GM21423 (cell line): Measurements from ENCODE around the gene RELN.

Source experiments
- ATAC-seq: cut with Tn5 transposase; IDR thresholded peaks from one replicate; pipeline ENCODE4 v1.9.1; 2021; ENCODE audit warnings: mild to moderate bottlenecking, moderate library complexity; ENCODE audit not compliant: unreplicated experiment

Gene RELN

DNA sequence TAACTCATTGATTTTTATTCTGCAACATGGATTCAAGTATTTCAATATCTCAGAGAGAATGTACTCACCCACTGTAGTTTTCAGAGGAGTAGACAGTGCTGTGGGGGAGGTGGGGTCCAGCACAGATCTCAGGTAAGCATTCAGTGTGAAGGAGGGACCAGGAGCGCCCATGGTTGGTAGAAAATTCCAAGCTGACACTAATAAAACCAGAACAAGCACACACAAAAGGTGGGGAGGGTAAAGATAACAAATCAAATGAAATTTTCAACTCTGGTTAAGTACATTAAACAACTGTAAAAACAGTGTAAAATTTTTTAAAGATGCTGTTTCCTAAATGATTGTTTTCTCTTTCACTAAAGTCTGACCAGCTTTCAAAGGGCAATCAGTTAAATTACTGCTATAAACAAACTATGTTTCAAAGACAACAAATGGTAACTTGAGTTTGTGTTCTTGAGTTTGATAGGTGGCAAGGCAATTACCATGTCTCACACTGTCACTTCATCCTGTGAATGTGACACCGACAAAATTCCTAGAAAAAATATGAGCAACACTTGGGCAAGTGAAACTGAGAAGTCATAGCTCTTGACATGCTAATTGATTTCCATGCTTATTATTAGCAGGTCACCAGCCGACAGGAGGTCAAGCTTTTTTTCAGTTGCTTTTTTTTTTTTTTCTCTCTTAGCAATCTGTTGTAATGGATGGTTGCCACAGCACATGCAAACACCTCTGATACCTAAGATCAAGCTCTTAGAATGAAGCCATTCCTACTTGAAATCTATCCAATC, 337.7 kb downstream of the RELN start:
- ATAC-seq, result no peak

DNA sequence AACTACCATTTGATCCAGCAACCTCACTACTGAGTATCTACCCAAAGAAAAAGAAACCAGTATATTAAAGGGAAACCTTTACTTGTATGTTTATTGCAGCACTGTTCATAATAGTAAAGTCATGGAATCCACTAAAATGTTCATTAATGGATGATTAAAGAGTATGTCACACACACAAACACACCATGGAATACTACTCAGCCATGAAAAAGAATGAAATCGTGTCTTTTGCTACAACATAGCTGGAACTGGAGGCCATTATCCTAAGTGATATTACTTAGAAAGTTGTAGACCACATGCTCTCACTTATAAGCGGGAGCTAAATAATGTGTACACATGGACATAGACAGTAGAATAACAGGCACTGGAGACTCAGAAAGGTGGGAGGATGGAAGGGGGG, 340.4 kb downstream of the RELN start:
- ATAC-seq, result no peak

DNA sequence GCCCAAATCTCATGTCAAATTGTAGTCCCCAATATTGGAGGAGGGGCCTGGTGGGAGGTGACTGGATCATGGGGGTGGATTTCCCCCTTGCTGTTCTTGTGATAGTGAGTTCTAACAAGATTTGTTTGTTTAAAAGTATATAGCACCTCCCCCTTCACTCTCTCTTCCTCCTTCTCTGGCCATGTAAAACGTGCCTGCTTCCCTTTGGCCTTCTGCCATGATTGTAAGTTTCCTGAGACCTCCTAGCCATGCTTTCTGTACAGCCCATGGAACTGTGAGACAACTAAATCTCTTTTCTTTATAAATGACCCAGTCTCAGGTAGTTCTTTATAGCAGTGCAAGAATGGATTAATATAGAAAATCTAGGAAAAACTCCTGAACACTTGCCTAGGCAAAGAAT, 341.3 kb downstream of the RELN start:
- no peak for ATAC-seq

DNA sequence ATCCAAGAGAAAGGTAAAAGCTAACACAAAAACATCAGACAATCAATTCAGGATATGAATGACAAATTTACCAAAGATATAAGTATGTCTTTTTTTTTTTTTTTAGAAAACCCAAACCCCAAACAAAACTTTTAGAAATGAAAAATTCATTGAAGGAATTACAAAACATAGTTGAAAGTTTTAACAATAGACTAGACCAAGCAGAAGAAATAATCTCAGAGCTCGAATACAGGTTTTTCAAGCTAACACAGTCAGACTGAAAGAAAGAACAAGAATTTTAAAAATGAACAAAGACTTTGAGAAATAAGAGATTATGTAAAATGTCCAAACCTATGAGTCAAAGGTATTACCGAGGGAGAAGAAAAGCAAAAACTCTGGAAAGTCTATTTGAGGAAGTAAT, 345.1 kb downstream of the RELN start:
- ATAC-seq, result no peak

DNA sequence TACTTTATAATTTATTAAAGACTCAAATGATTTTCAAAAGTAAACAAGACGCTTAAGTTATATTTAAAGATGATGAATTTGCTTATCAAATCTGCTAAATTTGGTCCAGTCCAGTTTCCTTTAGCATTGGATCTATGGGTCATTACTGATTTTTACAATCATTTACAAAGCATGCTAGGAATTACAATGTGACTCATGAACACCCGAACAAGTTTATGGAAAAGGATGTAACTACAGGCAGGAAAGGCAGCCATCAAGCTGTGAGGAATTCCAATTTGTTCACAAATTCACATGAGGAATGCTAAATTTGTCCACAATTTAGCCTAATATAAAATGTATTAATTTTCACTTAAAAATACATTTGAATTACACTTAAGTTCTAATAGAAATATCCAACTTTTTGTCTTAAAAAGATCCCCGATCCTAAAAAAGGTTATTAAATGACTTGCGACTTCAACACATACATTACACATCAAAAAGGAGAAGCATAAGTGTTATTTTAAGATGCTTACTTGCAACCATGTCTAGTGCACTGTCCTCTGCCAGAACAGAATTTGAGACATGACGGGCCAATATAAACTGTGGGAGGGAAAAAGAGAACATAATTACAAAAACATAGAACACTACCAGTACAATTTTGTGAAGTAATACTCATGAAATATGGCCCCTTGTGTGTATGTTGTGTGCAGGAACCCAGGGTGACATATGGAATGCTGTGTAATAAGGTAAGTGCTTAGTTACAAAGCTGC, 349.3 kb downstream of the RELN start:
- ATAC-seq, result no peak

DNA sequence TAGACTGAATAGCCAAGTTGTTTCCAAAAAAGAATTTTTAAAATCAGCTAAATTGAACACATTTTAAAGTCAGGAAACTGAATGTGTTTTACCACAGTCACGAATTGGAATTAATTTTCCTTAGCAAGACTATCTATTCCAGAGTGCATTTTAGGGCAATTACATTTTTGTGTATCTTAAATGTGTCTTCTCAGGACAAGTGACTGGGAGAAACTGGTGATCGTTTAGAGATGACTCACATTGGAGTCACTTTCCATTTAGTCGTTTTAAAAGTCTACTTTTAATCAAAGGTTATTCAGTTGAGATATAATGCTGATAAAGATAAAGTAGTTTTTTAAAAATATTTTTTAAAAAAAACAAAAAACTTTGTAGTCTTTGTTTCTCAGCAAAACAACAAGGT, 351.7 kb downstream of the RELN start:
- ATAC-seq, result no peak

DNA sequence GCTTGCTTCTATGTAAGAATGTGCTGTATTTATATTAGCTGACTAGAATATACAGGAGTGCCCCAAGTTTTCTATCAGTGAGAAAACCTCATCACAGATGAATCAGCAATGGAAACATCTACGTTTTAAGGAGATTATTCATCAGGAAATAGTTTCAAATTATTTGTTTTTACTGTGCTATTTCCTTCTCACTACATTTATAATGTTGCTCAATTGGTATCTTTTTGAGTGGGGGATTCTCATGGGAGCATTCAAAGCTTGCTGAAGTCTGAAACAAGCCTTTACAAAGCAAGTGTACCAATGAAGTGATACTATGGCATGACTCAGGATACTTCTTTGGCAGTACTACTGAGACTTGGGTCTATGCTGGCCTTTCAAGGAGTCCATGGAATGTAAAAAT, 352.4 kb downstream of the RELN start:
- no peak for ATAC-seq

DNA sequence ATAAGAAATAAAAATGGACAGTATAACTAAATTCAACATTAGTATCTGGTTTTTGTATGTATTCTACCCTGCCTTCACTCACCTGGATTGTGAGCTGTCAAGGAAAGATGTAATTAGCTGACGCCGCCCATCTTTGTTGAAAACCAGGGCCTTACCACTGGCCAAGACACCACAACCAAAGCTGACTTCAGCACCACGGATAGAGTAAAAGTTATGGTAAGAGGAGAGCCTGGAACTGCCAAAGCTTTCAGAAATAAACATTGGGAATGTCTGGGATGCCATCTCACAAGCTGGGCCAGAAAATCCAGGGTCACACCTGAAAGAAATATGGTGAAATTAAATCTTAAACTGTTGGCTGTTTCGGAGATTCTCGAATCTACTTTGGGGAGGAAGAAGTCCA, 353.3 kb downstream of the RELN start:
- ATAC-seq, result no peak

DNA sequence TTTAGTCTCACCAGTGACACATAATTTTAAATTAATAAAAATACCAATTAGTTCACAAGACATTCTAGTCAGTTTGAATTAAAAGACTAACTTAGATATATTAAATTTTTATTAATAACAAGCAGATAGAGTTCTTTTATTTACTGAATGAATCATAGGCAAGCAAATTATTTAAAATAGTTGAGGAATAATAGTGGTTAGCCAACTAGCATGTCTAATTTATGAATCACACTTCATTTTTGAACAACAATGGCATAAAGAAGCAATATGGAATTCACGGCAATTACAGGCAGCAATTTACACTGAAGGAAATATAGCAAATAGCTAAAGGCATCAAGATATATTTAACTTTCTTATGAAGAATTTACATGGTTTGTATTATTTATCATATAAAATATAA, 356.5 kb downstream of the RELN start:
- no peak for ATAC-seq

DNA sequence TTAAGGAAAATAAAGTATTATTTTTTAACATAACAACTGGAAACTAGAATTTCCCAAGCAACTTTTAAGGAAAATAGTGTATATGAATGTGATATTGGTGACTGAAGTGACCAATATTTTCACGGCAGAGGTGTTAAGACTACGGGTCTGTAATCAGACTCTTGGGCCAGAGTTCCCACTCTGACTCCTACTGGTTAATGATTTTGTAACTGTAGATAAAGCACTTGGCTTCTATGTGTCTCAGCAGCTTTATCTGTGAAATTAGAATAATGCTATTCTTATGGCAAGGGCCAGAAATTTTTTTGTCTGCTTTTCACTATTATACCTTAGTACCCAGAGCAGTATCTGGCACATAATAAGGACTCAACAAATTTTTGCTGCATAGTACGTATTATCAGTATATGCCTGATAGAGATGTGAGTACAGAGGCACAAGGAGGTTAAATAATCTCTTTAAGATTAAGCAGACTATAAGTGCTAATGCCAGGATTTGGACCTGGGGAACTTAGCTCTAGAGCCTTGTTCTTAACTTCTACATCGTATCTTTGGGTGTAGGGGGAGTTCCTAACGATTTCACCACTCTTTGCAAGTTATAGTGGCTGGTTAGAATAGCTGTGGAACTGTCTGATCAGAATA, 357.3 kb downstream of the RELN start:
- no peak for ATAC-seq

DNA sequence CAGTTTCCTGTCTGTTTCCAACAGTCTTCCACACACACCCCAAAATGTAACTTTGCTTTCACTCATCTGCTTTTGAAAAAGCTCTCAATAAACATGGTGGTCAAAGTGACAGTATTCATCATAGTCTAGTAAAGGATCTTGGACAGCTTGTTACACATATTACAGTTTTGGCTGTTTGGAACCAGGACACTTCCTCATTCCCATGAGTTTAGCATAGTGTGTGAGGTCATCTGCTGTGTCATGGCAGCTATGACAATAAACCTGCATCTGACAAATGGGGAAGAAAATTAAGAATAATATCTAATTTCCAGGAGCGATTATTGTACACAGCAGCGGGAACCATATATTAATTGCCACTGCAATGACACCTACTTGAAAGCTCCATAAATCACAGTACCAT, 359.1 kb downstream of the RELN start:
- no peak for ATAC-seq

DNA sequence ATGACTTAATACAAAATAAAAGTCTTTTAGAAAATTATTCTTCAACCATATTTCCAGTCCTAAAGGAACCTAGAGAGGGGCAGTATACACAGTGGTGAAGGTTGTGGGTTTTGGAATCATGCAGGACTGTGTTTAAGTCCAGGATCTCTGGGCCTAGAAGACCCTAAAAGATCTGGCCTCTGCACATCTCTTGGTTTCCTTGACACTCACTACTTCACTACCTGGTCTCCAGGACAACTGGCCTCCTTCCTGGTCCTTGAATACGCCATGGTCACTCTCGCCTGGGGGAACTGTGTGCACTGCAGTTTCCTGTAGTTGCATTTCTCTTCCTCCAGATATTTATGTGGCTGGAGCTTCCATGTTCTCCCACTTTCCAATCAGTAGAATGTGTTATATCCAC, 360.7 kb downstream of the RELN start:
- ATAC-seq, result no peak

DNA sequence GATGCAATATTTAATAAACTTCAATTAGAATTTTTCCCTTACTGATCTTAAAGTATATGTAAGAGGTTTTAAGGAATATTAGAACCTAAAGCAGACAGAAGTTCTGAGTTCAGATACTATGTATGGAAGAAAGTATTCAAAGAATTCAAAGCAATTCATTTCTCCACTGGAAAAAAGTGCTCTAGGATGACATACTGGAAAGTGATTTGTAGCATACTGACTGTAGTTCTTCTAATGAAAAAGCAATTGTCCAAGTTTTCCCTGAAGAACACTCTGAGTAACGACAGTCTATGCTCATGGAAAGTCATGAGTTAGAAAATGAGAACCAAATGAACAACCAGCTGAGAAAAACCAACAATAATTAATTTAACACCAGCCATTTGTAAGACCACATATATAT, 362.7 kb downstream of the RELN start:
- ATAC-seq, result no peak

DNA sequence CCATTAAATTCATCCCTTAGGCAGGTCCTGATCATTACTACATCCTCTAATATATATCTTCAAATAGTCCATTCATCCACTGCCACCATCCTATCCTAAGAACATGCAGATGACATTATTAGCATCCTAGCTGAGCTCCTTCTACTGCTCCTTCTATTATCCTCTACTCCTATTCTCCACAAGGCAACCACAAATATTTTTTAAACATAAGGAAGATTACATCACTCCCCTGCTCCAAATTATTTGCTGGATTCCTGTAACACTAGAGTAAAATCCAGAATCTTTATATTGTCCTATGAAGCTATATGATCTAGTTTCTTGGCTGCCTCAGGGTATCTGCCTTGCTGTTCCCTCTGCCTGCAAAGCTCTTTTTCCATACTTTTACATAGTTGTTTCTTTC, 367.2 kb downstream of the RELN start:
- ATAC-seq, result no peak

DNA sequence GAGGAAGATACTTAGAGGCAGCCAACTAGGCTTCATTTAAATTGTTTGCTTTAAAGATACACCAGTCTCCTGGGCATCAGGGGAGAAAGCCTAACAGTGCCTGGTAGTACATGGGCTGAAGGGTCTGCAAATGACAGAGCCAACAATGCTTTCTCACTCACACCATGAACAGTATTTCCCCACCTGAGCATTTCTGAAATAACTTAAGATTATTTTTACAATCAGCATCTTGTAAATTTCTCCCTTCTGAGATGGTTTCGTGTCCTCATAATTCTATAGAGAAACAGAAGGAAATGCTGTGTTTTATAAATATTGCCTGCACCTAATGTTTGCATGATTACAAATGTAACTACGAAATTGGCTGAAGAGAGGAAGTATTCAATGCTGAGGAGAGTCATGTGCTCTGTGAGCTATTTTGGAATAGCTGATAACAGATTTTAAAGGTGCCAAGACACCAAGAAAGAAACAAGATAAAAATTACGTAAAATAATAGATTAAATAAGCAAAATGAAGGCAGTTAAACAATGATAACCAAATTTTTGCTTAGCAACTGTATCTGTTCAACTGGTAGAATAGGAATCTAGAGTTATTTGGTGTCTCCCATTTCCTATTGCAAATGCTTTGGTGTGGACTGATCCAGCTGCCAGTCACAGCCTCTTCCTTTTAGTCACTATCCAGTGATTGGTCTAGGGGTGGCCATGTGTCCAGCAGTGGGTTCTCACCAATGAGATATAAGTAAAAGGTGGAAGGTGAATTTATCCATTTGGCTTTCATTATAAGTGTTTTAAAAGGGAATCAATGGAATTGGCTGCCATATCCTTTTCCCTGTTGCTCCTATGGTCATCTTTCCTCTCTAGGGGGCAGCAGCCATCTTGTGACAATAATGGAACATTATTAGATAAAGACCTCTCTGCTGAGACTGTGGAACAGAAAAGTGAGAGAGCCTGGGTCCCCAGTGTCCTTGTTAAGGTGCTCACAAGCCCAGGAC, 375.5 kb downstream of the RELN start:
- no peak for ATAC-seq

DNA sequence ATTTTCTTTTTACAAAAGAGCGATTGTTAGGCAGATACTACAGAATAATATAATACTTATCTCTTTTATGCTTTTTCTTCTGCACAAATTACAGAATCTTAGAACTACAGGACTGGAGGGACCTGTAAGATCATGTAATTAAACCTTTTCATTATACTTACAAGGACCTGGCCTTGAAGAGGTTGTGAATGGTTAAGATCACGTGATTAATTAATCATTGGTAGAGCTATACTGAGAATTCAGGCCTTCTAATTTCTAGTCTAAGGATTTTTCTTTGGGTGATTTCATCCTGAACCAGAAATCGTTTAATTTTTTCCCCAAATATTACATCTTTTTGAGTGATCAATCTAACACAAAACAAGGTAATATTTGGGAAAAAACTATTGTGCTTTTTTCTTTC, 379.7 kb downstream of the RELN start:
- ATAC-seq, result no peak

DNA sequence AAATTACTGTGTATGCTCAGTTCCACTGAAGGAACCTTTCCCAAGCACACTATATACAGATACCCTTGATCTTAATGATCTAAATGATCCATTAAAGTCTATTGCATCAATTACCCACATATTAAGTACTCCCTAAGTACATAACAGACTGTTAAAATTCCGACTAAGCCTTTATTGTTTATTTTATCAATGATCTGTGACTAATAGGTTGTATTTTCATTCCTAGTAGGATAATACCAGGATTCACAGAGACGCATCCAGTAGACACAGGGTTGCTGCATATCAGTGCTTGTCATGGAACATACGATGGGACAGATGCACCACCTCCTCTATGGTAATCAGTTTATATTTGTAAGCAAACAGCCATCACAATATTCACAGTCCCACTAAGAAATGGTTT, 383.8 kb downstream of the RELN start:
- ATAC-seq, result no peak

DNA sequence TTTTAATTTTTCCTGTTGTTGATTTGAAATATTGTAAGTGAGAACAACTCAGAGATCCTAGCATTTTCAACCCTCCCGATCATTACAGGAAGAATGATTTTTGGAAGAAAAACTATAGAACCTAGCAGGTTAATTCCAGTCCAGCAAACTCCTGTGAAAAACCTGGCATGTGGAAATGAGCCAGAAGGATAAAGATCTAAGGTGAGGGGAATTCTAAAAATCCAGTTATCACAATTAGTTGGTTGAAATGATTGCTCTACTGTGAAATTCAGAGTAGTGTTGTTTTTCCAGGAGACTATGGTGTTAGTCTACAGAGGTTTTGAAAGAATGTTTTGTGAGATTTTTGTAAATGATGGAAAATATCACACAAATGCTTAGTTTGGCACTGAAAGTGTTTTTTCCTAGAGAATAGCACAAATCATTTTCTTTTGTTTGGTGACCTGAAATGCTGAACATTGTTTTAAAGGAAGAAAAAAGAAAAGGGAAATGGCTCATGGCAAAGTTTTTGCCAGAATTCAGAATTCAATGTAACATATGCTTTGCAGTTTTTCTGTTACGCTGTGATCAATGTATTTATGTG, 391.0 kb downstream of the RELN start:
- ATAC-seq, result no peak

DNA sequence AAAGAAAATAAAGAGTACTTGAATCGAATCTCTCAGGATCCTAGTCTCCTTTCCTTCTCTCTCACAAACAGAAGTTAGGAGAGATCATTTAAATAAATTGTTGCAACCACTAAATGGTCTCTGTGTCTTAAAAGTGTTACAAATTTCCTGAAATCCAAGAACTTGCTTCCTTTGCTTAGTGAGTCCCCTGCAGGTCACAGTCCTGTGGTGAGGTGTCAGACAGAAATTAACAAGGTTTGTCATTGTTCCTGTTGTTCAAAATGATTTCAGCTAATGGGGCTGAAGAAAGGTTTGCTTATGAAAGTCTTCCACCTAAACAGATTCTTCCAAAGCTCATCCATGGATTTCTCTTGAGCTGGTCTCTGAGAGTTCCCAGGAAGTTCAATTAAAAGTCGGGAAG, 391.9 kb downstream of the RELN start:
- ATAC-seq, result no peak

DNA sequence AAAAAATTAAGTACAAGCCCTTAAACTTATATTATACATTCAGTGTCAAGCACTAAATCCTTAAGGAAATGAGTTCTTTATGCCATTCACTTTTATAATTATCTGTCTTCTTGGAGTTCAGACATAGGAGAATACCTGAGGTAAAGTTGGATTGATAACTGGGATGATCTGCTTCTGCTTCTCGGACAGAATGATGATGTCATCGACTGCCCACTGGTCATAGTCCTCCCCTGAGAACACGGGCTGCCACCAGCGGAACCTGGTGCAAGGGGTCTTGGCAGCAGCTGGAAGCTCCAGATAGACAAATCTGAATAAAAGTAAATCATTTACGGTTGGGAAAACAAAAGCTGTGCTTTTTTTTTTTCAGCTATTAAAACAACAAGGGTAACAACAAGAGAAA, 395.3 kb downstream of the RELN start:
- no peak for ATAC-seq

DNA sequence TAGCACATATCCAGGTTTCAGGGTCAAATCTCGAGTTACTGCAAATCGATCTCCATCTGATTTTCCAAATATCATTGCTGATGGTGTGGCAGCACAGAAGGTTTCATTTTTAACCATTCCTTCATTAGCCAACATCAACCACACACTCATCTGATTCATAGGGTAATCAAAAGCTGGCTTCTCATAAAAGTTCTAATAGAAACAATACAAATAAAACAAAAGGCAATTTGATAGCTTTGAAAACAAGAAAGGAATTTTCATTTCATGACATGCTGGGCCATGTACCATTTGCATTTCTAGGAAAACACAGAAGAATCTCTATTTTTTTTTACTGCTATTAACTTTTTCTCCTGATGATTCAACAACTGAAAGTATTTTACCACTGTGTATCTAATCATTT, 395.8 kb downstream of the RELN start:
- no peak for ATAC-seq
